Prostate gland (tissue), 2 donors: ENCODE data around the gene JADE2. TPM values are rescaled to one million over a fixed set of nuclear protein-coding genes. Genes with fewer than 3 reads are reported as not detected.
"Not testable (repeated sequence)": the region's sequence is repeated elsewhere in the genome, so short reads cannot be mapped to it uniquely, and the experiment has no call there.

Experiments
- DNase-seq: peaks from one replicate; pipeline ENCODE4 v3.0.0-alpha.2; 2019; ENCODE audit warnings: low spot score
- H3K27ac ChIP-seq, 2 donors: fragments of 200-600 bp; sonication (generic); 2 replicates each; pipeline ENCODE4 v1.5.1; 2017 to 2019
- H3K27me3 ChIP-seq: fragments of 200-600 bp; sonication (generic); replicated peaks from 2 replicates; pipeline ENCODE4 v1.5.1; 2019; ENCODE audit not compliant: insufficient read depth
- H3K36me3 ChIP-seq, 2 donors: fragments of 200-600 bp; sonication (generic); 1 replicate in 1 of 2; 2 replicates in 1 of 2; pipeline versions ENCODE4 v1.5.1 to v1.8.1; 2017 to 2019
- H3K4me1 ChIP-seq: fragments of 200-600 bp; sonication (generic); replicated peaks from 2 replicates; pipeline ENCODE4 v1.5.1; 2019
- H3K4me3 ChIP-seq, 2 donors: fragments of 200-600 bp; sonication (generic); 2 replicates each; pipeline ENCODE4 v1.5.1; 2017 to 2019
- H3K9me3 ChIP-seq: fragments of 200-600 bp; sonication (generic); 2 replicates; pipeline ENCODE4 v1.5.1; 2017
- POLR2A ChIP-seq: fragments of 450-650 bp; IDR thresholded peaks from one replicate; pipeline ENCODE4 v1.6.1; 2016; ENCODE audit warnings: antibody characterized with exemption, mild to moderate bottlenecking
- POLR2AphosphoS5 ChIP-seq: sonication (generic); formaldehyde crosslinking; IDR thresholded peaks from one replicate; pipeline ENCODE4 v1.6.1; 2017; ENCODE audit warnings: antibody characterized with exemption
- WGBS: methylation state at CpG from one replicate; pipeline ENCODE4 v1.1.5; 2018; 5-methylcytosine and 5-hydroxymethylcytosine counted together
- intact Hi-C: fragments of 100-400 bp; cut with DNase I; formaldehyde crosslinking; loops from one replicate; pipeline ENCODE4 v1.14.2; 2022
- total RNA-seq, 2 donors: library from RNA; depleted of rRNA; stranded (reverse); fragments of >200 nt; gene quantifications; one replicate each; pipeline ENCODE4 v1.1.0, GENCODE V29; 2016
- TF ChIP-seq, protein P1 (sequence below), 4 experiments: fragments of 200-600 bp in 2 of 4; fragments of 450-650 bp in 2 of 4; sonication (generic) in 2 of 4; IDR thresholded peaks; 1 replicate in 3 of 4; 2 replicates in 1 of 4; pipeline ENCODE4 v1.5.1; 2016 to 2019; ENCODE audit warnings: antibody characterized with exemption in 4 of 4, mild to moderate bottlenecking in 2 of 4, moderate library complexity in 2 of 4

JADE2 gene
- total RNA-seq, 2 donors from 2014 or later = 63.4 to 87.1 TPM

DNA sequence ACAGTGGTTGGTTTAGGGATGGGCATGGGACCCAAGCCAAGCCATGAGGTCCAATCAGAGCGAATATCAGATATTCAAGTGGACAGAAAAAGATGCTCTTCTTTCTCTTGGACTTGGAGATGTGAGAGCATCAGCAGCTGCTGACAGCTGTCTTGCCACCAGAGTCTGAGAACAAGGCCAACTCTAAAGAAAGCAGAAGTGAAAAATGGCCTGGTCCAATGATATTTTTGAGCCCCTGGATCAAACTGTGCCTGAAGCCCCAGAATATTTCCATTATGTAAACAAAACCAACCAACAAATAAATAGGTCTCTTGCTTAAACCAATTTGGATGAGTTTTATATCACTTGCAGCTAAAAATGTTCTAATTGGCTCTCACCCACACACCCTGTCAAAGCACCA is 30.7 kb upstream of the JADE2 start:
- no peak for DNase-seq
- Histone ChIP-seq H3K27ac (no peak overlapping the region), H3K27me3 (no peaks in the 10 kb centered on the region), H3K9me3 (no peaks in the 10 kb centered on the region), H3K4me3 (no peak overlapping the region), H3K36me3 (no peaks in the 10 kb centered on the region), H3K4me1 (no peaks in the 10 kb centered on the region)
- WGBS = 86% methylated on average over 1 of the region's 1 CpG
- TF ChIP-seq, protein P1, sequence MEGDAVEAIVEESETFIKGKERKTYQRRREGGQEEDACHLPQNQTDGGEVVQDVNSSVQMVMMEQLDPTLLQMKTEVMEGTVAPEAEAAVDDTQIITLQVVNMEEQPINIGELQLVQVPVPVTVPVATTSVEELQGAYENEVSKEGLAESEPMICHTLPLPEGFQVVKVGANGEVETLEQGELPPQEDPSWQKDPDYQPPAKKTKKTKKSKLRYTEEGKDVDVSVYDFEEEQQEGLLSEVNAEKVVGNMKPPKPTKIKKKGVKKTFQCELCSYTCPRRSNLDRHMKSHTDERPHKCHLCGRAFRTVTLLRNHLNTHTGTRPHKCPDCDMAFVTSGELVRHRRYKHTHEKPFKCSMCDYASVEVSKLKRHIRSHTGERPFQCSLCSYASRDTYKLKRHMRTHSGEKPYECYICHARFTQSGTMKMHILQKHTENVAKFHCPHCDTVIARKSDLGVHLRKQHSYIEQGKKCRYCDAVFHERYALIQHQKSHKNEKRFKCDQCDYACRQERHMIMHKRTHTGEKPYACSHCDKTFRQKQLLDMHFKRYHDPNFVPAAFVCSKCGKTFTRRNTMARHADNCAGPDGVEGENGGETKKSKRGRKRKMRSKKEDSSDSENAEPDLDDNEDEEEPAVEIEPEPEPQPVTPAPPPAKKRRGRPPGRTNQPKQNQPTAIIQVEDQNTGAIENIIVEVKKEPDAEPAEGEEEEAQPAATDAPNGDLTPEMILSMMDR (IDR thresholded peaks at IDR 0.05) = no peak
- TF ChIP-seq POLR2A (no peak), POLR2AphosphoS5 (no peak)
- intact Hi-C loops = no loop called here

DNA sequence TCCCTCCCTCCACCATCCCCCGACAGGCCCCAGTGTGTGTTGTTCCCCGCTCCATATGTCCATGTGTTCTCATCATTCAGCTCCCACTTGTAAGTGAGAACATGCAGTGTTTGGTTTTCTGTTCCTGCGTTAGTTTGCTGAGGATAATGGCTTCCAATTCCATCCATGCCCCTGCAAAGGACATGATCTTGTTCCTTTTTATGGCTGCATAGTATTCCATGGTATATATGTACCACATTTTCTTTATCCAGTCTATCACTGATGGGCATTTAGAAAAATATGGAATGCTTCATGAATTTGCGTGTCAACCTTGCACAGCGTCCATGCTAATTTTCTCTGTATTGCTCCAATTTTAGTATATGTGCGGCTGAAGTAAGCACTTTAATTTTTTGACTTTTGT is 25.6 kb upstream of the JADE2 start:
- H3K27me3 ChIP-seq, H3K9me3 ChIP-seq, H3K27ac ChIP-seq, H3K36me3 ChIP-seq, H3K4me1 ChIP-seq, intact Hi-C loops, DNase-seq, H3K4me3 ChIP-seq: not testable (repeated sequence)
- WGBS = 91% methylated on average over 6 of the region's 6 CpGs

DNA sequence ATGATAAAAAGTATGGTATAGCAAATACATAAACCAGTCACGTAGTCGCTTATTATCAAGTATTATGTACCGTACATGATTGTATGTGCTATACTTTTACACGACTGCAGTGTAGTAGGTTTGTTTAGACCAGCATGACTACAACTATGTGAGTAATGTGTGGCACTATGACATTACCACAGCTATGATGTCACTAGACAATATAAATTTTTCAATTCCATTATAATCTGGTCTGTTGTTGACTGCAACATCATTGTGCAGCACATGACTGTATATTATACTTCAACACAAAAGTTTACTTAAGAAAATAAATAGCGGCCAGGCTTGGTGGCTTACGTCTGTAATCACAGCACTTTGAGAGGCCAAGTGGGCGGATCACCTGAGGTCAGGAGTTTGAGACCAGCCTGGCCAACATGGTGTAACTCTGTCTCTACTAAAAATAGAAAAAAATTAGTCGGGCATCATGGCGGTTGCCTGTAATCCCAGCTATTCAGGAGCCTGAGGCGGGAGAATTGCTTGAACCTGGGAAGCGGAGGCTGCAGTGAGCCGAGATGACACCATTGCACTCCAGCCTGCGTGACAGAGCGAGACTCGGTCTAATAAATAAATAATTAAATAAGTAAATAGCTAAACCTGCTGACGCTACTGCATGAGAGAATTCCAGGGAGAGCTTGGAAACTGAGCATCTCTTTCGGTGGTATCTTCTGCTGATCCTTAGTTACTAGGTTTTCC is 24.6 kb upstream of the JADE2 start:
- WGBS = 96% methylated on average over 17 of the region's 17 CpGs
- no peak for DNase-seq
- no peak for TF ChIP-seq POLR2AphosphoS5
- intact Hi-C loops = no loop called here
- Histone ChIP-seq H3K9me3 (no peaks in the 10 kb centered on the region), H3K4me3 (no peak overlapping the region), H3K4me1 (no peaks in the 10 kb centered on the region), H3K36me3 (no peaks in the 10 kb centered on the region), H3K27me3 (no peaks in the 10 kb centered on the region), H3K27ac (no peak overlapping the region)

DNA sequence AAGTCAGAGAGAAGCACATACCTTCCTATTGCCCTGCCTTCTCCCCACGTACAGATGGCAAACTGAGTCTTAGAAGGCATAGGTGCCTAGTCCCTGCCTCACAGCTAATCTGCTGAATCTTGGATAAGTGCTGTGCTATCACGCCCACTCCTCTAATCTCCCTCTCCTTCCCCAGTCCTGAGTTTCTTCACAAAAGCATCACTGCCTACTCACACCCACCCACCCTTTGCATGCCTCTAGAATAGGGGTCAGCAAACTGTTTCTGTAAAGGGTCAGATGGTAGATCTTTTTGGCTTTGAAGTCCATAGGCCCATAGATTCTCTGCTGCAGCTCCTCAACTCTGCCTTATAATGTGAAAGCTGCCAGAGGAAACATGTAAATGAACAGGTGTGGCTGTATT is 23.2 kb upstream of the JADE2 start:
- intact Hi-C loops = no loop called here
- no peaks in the 10 kb centered on the region for H3K36me3 ChIP-seq
- DNase-seq = no peak
- WGBS = 81% methylated on average over 2 of the region's 2 CpGs
- no peak for TF ChIP-seq POLR2A
- TF ChIP-seq POLR2AphosphoS5 = no peak
- TF ChIP-seq, protein P1 (IDR thresholded peaks at IDR 0.05) = no peak
- no peak overlapping the region for H3K27ac ChIP-seq
- H3K4me1 ChIP-seq = no peaks in the 10 kb centered on the region
- no peaks in the 10 kb centered on the region for H3K27me3 ChIP-seq
- H3K9me3 ChIP-seq = no peaks in the 10 kb centered on the region
- H3K4me3 ChIP-seq = no peak overlapping the region

DNA sequence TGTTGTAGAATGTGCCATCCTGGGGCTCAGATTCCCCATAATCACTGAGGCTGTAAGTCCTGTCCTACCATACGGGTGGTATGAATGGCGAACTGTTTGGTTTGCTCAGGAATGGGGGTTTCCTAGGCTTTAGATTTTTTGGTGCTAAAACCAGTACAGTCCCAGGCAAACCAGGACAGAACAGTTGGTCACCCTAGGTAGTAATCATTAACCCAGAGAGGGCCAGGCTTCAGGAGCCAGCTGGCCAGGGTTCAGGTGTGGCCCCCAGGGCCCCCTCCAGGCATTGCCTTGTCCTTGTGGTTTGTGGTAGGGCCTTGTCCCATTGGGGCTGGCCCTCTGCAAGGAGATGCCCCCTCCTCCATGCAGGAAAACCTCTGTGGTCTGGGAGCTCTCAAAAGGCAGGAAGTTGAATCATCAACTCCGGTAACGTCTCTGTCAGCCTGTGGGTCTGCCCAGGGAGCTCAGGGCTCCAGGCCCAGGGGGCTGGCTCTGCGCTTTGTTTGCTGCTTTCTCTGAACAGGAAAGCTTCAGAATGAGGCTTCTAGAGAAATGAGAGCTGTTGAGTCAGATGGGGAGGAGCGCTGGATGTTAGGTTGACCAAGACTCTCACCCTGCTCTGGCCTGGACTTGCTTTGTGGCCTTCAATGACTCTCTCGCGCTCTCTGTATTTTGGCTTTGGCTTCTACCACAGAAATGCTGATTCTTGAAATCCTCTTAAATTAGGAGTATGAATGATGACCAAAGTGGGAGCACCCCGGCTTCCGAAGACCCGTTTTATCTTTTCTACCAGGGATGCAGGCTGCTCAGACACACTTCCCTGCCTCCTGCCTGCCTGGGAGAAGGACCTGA is 22.2 kb upstream of the JADE2 start:
- Histone ChIP-seq H3K9me3 (no peaks in the 10 kb centered on the region), H3K36me3 (no peaks in the 10 kb centered on the region), H3K4me3 (no peak overlapping the region), H3K4me1 (no peaks in the 10 kb centered on the region), H3K27ac (peak overlapping the region; percentile 31 to 42), H3K27me3 (no peaks in the 10 kb centered on the region)
- WGBS = 64% methylated on average over 11 of the region's 11 CpGs
- intact Hi-C loops = no loop called here
- peak; percentile 32 for TF ChIP-seq POLR2A
- TF ChIP-seq, protein P1 (IDR thresholded peaks at IDR 0.05) = no peak
- TF ChIP-seq POLR2AphosphoS5 = peak; percentile 18
- DNase-seq = no peak
